Neural progenitor cell (in vitro differentiated cells): ENCODE data around the gene HOMER2.
A peak's percentile ranks its signal among the peaks of the same experiment; 100 is the strongest.

Experiments
- EZH2 ChIP-seq: fragments of 200-600 bp; sonication (generic); IDR thresholded peaks from 2 replicates; pipeline ENCODE4 v1.6.1; 2017; ENCODE audit warnings: antibody characterized with exemption, mild to moderate bottlenecking, moderate library complexity
- EZH2phosphoT487 ChIP-seq: fragments of 200-600 bp; sonication (generic); IDR thresholded peaks from 2 replicates; pipeline ENCODE4 v1.6.1; 2017; ENCODE audit warnings: antibody characterized with exemption
- TF ChIP-seq, protein P1 (sequence below): fragments of 200-600 bp; sonication (generic); IDR thresholded peaks from 2 replicates; pipeline ENCODE4 v1.5.1; 2017; ENCODE audit warnings: antibody characterized with exemption, mild to moderate bottlenecking

DNA sequence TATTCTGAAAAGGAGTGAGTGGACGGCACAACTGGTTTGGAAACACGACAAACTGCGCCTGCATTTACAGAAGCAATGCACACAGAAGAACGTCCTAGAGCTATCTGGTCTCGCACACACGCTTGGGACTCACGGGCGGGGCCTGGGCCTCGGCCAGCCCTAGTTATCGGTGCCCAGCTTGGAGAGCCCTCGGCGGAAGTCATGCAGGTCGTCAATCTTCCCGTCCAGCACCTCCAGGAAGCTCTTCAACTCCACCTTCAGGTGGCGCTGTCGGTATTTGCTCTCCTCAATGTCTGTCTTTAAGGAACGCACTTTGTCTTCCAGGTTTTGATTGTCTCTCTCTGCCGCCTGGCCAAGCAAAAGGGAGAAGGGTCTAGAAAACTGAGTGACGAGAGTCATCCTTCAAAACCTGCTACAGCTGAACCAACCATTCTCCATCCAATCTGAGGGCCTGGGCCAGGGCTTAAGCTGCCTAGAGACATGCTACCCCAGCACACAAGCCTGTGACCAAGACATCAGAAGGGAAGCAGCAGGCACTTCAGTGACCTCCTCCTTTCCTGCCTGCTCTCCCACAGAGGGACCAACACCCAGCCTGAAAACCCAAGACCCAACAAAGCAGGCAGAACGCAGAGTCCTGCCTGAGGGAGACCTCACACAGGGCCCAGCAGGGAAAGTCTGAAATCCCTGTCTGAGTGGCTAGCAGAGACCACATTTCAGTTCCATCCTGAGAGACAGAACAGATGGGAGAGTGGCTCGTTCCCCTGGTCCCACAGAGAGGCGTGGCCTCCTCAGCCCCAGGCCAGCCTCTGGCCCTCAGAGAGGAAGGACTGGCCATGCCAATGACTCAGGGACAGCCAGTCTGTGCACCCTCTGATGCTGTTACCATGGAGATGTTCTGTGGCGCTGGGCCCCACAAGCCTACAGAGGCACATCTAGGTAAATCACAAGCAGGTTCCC lies 102.7 kb downstream of the HOMER2 start:
- TF ChIP-seq, protein P1, sequence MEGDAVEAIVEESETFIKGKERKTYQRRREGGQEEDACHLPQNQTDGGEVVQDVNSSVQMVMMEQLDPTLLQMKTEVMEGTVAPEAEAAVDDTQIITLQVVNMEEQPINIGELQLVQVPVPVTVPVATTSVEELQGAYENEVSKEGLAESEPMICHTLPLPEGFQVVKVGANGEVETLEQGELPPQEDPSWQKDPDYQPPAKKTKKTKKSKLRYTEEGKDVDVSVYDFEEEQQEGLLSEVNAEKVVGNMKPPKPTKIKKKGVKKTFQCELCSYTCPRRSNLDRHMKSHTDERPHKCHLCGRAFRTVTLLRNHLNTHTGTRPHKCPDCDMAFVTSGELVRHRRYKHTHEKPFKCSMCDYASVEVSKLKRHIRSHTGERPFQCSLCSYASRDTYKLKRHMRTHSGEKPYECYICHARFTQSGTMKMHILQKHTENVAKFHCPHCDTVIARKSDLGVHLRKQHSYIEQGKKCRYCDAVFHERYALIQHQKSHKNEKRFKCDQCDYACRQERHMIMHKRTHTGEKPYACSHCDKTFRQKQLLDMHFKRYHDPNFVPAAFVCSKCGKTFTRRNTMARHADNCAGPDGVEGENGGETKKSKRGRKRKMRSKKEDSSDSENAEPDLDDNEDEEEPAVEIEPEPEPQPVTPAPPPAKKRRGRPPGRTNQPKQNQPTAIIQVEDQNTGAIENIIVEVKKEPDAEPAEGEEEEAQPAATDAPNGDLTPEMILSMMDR = peak; percentile 88
- TF ChIP-seq EZH2phosphoT487 (no peak), EZH2 (peak; percentile 50)
